ENCODE results near the gene UBXN7. TPM values are rescaled to one million over a fixed set of nuclear protein-coding genes. Genes with fewer than 3 reads are reported as not detected.

UBXN7 gene
- total and polyA plus RNA-seq, 9 of the 15 experiments (the other 6 are each of a cell fraction or from before 2014, with no cell fraction given): 3.5 to 44.6 (median 13.4) TPM

DNA sequence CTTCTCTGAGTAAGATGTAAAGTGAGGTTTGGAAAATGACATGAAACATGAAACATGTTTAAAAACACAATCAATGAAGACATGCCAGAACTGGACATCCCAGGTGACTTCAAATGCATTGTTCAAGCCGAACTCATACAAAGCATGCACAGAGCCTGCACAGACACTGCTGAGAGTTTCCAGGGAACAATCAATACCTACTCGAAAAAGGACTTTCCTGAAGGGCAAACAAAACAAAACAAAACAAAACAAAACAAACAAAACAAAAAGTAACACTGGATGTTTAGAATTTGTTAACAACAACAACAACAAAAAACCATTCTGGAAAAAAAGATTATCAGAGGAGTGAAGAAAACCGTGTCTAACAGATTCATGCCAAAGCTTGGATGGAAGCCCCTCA, 83.5 kb downstream of the UBXN7 start:
- no TSS peak for BruUV-seq (replicated peaks)
- intact Hi-C loops (cut with micrococcal nuclease): no loop called here
- CTCF ChIA-PET (ENCODE audit: low intra/inter-chr PET ratio): no interaction called here
- no peaks in the 10 kb centered on the region for H3K27me3 ChIP-seq (ENCODE audit: control insufficient read depth in 2 of 2, insufficient read depth in 2 of 2, low read length in 2 of 2)
- no peaks in the 10 kb centered on the region for H4K20me1 ChIP-seq (replicated peaks; ENCODE audit: control insufficient read depth, insufficient read depth, low read length)
- H3K9me1 ChIP-seq (ENCODE audit: control insufficient read depth, insufficient read depth, low read length): no peaks in the 10 kb centered on the region
- POLR2A ChIA-PET: interaction anchor here (1.0 to 1.9 kb wide), 2 partner anchors 7 to 15 kb away, joined by 3 to 4 read pairs; no protein-coding TSS in a partner anchor
- in situ Hi-C loops (cut with MboI): no loop called here
- H3K9me3 ChIP-seq (replicated peaks; ENCODE audit: control insufficient read depth, insufficient read depth, low read depth, low read length): no peaks in the 10 kb centered on the region
- WGBS (ENCODE audit: insufficient coverage, low coverage, missing lambda C conversion rate): 59% methylated on average over 3 of the region's 3 CpGs
- no peak overlapping the region for H3K4me3 ChIP-seq
- H3K4me1 ChIP-seq (replicated peaks in 1 of 2; ENCODE audit: control insufficient read depth in 2 of 2, insufficient read depth in 2 of 2, low read length in 2 of 2): peaks cover 0 to 5% of the 10 kb centered on the region in 2 experiments; a peak in 1 of 5 replicates
- no peak for ATAC-seq
- no peak overlapping the region for H3K27ac ChIP-seq (ENCODE audit: extremely low read depth, low read depth, low read length)
- H3K36me3 ChIP-seq (ENCODE audit: control insufficient read depth, insufficient read depth, low read length): peaks cover 16% of the 10 kb centered on the region; the same call in 1 of the 3 replicates
- DNase-seq (ENCODE audit: extremely low read depth in 1 of 4, low spot score in 3 of 4): no peak
- H3K79me2 ChIP-seq (ENCODE audit: control insufficient read depth, insufficient read depth, low read length): no peaks in the 10 kb centered on the region
- no peak overlapping the region for H3K4me2 ChIP-seq (ENCODE audit: insufficient read depth, low read length)
- FAIRE-seq: peak; percentile 59
- no peak overlapping the region for H2AFZ ChIP-seq (ENCODE audit: low read depth, low read length)
- TF ChIP-seq ERF (CRISPR knock-in tag; IDR thresholded peaks at IDR 0.05) (no peak), TARDBP (IDR thresholded peaks at IDR 0.05) (no peak), ATF1 (CRISPR knock-in tag; IDR thresholded peaks at IDR 0.05) (no peak), ATF1 (tag; IDR thresholded peaks at IDR 0.05) (no peak), BRD9 (IDR thresholded peaks at IDR 0.05; ENCODE audit: low read depth, partially characterized antibody) (no peak), ZNF644 (tag; IDR thresholded peaks at IDR 0.05; ENCODE audit: low read depth) (no peak), EP400 (IDR thresholded peaks at IDR 0.05) (no peak), MTF1 (CRISPR knock-in tag; IDR thresholded peaks at IDR 0.05; ENCODE audit: borderline replicate concordance) (no peak), DPF2 (IDR thresholded peaks at IDR 0.05) (no peak)
- TF ChIP-seq, protein P1, sequence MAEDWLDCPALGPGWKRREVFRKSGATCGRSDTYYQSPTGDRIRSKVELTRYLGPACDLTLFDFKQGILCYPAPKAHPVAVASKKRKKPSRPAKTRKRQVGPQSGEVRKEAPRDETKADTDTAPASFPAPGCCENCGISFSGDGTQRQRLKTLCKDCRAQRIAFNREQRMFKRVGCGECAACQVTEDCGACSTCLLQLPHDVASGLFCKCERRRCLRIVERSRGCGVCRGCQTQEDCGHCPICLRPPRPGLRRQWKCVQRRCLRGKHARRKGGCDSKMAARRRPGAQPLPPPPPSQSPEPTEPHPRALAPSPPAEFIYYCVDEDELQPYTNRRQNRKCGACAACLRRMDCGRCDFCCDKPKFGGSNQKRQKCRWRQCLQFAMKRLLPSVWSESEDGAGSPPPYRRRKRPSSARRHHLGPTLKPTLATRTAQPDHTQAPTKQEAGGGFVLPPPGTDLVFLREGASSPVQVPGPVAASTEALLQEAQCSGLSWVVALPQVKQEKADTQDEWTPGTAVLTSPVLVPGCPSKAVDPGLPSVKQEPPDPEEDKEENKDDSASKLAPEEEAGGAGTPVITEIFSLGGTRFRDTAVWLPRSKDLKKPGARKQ (CRISPR knock-in tag; IDR thresholded peaks at IDR 0.05): no peak
- TF ChIP-seq, protein P2, sequence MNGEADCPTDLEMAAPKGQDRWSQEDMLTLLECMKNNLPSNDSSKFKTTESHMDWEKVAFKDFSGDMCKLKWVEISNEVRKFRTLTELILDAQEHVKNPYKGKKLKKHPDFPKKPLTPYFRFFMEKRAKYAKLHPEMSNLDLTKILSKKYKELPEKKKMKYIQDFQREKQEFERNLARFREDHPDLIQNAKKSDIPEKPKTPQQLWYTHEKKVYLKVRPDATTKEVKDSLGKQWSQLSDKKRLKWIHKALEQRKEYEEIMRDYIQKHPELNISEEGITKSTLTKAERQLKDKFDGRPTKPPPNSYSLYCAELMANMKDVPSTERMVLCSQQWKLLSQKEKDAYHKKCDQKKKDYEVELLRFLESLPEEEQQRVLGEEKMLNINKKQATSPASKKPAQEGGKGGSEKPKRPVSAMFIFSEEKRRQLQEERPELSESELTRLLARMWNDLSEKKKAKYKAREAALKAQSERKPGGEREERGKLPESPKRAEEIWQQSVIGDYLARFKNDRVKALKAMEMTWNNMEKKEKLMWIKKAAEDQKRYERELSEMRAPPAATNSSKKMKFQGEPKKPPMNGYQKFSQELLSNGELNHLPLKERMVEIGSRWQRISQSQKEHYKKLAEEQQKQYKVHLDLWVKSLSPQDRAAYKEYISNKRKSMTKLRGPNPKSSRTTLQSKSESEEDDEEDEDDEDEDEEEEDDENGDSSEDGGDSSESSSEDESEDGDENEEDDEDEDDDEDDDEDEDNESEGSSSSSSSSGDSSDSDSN (IDR thresholded peaks at IDR 0.05; ENCODE audit: borderline replicate concordance in 1 of 2, low read depth in 2 of 2, low read length in 2 of 2): no peak
- H3K9ac ChIP-seq (ENCODE audit: insufficient read depth in 1 of 2, low read depth in 2 of 2, low read length in 2 of 2): no peak overlapping the region

Measured in K562 (cell line).